NCI-H1048 (cell line): ENCODE measurements around the gene AFF4.

ENCODE experiments used
- DNase-seq: peaks from one replicate; lab custom pipeline; 2025; lab: John Stamatoyannopoulos, UW

The AFF4 gene

GRCh38 chr5:132825834-132826391 is 137.5 kb downstream of the AFF4 start:
- no peak for DNase-seq
